Measurements from ENCODE around the gene TSKU.

TSKU gene

DNA sequence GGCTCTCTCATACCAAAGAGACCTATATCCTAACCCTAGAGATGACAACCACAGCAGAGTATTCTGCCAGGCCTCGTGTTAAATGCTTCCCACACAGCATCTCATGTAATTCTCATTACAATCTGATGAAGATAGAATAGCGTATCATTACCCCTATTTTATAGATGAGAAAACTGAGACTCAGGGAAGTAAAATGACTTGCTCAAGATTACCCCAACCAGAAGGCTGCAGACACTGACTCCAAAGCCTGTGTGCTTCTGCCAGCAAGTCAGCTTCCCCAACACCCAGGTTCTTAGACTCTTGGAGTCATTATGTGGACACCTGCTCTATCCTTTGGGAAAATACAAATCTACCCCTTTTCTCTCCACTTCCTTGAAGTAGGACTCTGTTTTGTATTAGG, 23.6 kb upstream of the TSKU start:
- no peak overlapping the region for H3K4me3 ChIP-seq (ENCODE audit: control insufficient read depth, low read depth, low read length)
- TF ChIP-seq CTCF (IDR thresholded peaks at IDR 0.05; ENCODE audit: control insufficient read depth, insufficient read depth, low read depth, low read length, missing control alignments): no peak

GRCh38 chr11:76760236-76760635, 22.9 kb upstream of the TSKU start:
- no peak for TF ChIP-seq CTCF (IDR thresholded peaks at IDR 0.05; ENCODE audit: control insufficient read depth, insufficient read depth, low read depth, low read length, missing control alignments)
- H3K4me3 ChIP-seq (ENCODE audit: control insufficient read depth, low read depth, low read length): no peak overlapping the region
- DNase-seq (ENCODE audit: low read depth): no peak

More for the DNA sequence above, 23.6 kb upstream of the TSKU start:
- DNase-seq (ENCODE audit: low read depth): no peak

- DNase-seq (ENCODE audit: low read depth): no peak
- no peak for TF ChIP-seq CTCF (IDR thresholded peaks at IDR 0.05; ENCODE audit: control insufficient read depth, insufficient read depth, low read depth, low read length, missing control alignments)
- no peak overlapping the region for H3K4me3 ChIP-seq (ENCODE audit: control insufficient read depth, low read depth, low read length)
Measured at GRCh38 chr11:76761718-76762355, 21.3 kb upstream of the TSKU start.

GRCh38 chr11:76762356-76762752, 20.8 kb upstream of the TSKU start:
- no peak overlapping the region for H3K4me3 ChIP-seq (ENCODE audit: control insufficient read depth, low read depth, low read length)
- no peak for TF ChIP-seq CTCF (IDR thresholded peaks at IDR 0.05; ENCODE audit: control insufficient read depth, insufficient read depth, low read depth, low read length, missing control alignments)
- DNase-seq (ENCODE audit: low read depth): no peak

GRCh38 chr11:76762867-76763572, 20.1 kb upstream of the TSKU start:
- DNase-seq (ENCODE audit: low read depth): no peak
- H3K4me3 ChIP-seq (ENCODE audit: control insufficient read depth, low read depth, low read length): no peak overlapping the region
- no peak for TF ChIP-seq CTCF (IDR thresholded peaks at IDR 0.05; ENCODE audit: control insufficient read depth, insufficient read depth, low read depth, low read length, missing control alignments)

DNA sequence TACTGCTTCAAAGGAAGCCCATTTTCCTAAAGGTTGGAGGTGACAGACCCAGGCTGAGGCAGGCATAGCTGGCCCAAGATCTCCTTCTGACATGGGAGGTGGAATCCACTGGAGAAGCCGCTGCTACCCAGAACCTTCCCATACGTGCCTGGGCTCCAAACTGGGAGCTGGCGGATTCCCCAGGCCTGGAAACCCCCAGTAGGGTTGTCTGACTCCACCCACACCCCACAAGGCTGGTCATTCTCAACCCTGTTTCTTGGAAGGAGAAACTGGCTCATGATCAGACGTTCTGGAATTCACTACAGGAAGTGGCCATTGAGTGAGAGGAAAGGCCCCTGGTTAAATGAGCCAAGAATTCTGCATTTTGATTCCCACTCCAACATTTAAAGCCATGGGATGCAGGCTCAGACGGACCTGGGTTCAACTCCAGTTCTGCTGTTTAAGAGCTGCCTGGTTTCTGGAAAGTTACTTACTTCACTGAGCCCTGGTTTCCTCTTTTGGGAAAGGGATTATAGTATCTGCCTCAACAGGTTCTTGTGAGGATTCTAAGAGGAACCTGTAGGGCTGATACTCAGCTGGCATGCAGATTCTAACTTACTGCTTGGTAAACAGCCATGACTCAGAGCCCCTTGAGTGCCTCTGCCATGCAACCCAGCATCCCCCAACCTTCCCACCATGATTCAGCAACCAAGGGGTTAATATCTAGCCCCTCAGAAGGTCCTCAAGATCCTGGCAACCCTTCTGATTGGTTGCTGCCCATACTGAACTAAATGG, 19.4 kb upstream of the TSKU start:
- DNase-seq (ENCODE audit: low read depth): peak; percentile 55
- no peak overlapping the region for H3K4me3 ChIP-seq (ENCODE audit: control insufficient read depth, low read depth, low read length)
- no peak for TF ChIP-seq CTCF (IDR thresholded peaks at IDR 0.05; ENCODE audit: control insufficient read depth, insufficient read depth, low read depth, low read length, missing control alignments)
